ENCODE data around the gene CHML.

GRCh38 chr1:241610056-241610815 lies 29.9 kb downstream of the CHML start:
- TF ChIP-seq REST (IDR thresholded peaks at IDR 0.05; ENCODE audit: insufficient read depth in 1 of 2, low read depth in 2 of 2, low read length in 2 of 2) (no peak), POLR2AphosphoS5 (IDR thresholded peaks at IDR 0.05; ENCODE audit: low read depth, low read length) (no peak)
